ENCODE measurements around the gene TRIM68.

DNA sequence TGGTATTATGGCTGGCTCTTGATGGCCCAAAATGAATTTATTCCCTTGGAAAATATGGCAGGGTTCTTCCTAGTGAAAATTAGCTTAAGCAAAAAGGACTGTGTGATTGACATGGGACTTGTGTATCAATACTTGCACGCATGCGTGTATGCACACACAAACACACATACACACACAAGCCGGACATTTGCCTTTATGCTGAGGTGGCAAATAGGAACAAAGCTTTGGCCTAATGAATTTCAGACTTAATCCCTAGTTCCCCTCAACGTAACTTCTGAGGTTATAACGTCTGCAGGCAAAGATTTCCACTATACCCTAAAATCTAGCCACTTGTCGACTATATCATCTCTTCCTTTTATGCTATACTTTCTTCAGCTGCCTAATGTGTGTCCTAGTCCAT is 29.4 kb downstream of the TRIM68 start:
- TF ChIP-seq, protein P1, sequence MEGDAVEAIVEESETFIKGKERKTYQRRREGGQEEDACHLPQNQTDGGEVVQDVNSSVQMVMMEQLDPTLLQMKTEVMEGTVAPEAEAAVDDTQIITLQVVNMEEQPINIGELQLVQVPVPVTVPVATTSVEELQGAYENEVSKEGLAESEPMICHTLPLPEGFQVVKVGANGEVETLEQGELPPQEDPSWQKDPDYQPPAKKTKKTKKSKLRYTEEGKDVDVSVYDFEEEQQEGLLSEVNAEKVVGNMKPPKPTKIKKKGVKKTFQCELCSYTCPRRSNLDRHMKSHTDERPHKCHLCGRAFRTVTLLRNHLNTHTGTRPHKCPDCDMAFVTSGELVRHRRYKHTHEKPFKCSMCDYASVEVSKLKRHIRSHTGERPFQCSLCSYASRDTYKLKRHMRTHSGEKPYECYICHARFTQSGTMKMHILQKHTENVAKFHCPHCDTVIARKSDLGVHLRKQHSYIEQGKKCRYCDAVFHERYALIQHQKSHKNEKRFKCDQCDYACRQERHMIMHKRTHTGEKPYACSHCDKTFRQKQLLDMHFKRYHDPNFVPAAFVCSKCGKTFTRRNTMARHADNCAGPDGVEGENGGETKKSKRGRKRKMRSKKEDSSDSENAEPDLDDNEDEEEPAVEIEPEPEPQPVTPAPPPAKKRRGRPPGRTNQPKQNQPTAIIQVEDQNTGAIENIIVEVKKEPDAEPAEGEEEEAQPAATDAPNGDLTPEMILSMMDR (IDR thresholded peaks at IDR 0.05 in 8 of 11, conservative IDR thresholded peaks at IDR 0.05 in 3 of 11), result no peak
- TF ChIP-seq POLR2A (IDR thresholded peaks at IDR 0.05) (no peak), POLR2AphosphoS5 (IDR thresholded peaks at IDR 0.05) (no peak)

All from spleen (tissue), 7 donors.